AG04450 (cell line): ENCODE results near the gene NEXMIF. TPM values are rescaled to one million over a fixed set of nuclear protein-coding genes. Genes with fewer than 3 reads are reported as not detected.

ENCODE experiments used
- CTCF ChIA-PET: fragments of 300-600, 350-600 bp; formaldehyde crosslinking; extraction: SDS; loops from one replicate; lab custom pipeline; 2022; ENCODE audit warnings: antibody characterized with exemption, inconsistent platforms; lab: Charles Lee
- POLR2A ChIA-PET: fragments of 350-600 bp; formaldehyde crosslinking; extraction: SDS; loops from one replicate; lab custom pipeline; 2021; ENCODE audit warnings: antibody characterized with exemption, inconsistent platforms; lab: Yijun Ruan, JAX
- DNase-seq: peaks from one replicate; pipeline ENCODE4 v3.0.0-alpha.2; 2011; ENCODE audit warnings: low read depth, low spot score
- H3K27ac ChIP-seq: one replicate; pipeline ENCODE4 v1.5.1; 2012; ENCODE audit warnings: low read depth, low read length, control low read depth
- H3K27me3 ChIP-seq: one replicate; pipeline ENCODE4 v1.6.0; 2012; ENCODE audit warnings: low read length; ENCODE audit not compliant: control insufficient read depth, insufficient read depth
- H3K4me3 ChIP-seq: 2 replicates; pipeline ENCODE4 v1.5.1; 2011; ENCODE audit warnings: mild to moderate bottlenecking, low read depth, low read length, control low read depth
- H3K9me3 ChIP-seq: 2 replicates; pipeline ENCODE4 v1.5.1; 2012; ENCODE audit warnings: low read length; ENCODE audit not compliant: control insufficient read depth, insufficient read depth
- CTCF ChIP-seq: IDR thresholded peaks from 2 replicates; pipeline ENCODE4 v1.5.1; 2011; ENCODE audit warnings: low read depth, low read length, control low read depth, inconsistent platforms
- polyA plus RNA-seq: library from polyadenylated mRNA; depleted of rRNA; stranded (reverse); fragments of >200 nt; gene quantifications from 2 replicates; pipeline ENCODE4 v1.2.3, GENCODE V29; 2011

Gene NEXMIF
- polyA plus RNA-seq, 1 experiment: not detected

GRCh38 chrX:74924449-74925224, 615 bp downstream of the NEXMIF start:
- Histone ChIP-seq H3K27ac (no peak overlapping the region), H3K4me3 (peak overlapping the region; percentile 10), H3K9me3 (no peaks in the 10 kb centered on the region; the same call in 1 of the 2 replicates), H3K27me3 (peaks cover 10% of the 10 kb centered on the region)
- CTCF ChIA-PET: no interaction called here
- DNase-seq: no peak
- POLR2A ChIA-PET: no interaction called here
- no peak for TF ChIP-seq CTCF

- POLR2A ChIA-PET: no interaction called here
- CTCF ChIA-PET: no interaction called here
- H3K4me3 ChIP-seq: no peak overlapping the region
- TF ChIP-seq CTCF: no peak
- H3K27me3 ChIP-seq: peaks cover 10% of the 10 kb centered on the region
- no peak for DNase-seq
- H3K27ac ChIP-seq: no peak overlapping the region
- H3K9me3 ChIP-seq: no peaks in the 10 kb centered on the region; the same call in 1 of the 2 replicates
Observed at GRCh38 chrX:74923942-74924448, 1.3 kb downstream of the NEXMIF start.

DNA sequence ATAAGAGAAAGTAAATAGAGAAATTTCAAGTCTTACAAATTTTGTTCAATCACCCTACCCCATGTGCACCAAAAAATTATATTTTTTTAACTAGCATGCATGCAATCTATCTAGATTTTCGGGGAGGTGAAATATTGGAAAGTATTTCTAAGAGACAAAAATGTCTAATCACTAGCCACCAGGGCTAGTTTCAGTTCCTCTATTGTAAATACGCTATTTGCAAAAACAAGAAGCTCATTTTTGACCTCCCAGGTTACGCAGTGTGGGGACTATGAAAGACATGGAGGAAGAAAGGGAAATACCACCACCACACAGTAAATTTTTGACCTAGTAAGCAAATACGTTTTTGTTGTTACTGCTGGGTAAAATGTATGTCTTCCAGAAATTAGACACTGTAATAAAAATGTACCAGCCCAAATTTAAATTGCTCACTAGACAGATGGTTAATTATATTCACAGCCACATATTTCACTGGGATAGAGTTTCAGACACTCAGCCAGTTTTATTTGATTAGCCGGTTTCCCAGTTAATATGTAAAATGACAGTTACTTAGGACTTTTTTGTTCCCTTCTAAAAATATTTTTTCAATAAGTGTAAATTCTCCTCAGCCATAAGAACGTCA, 2.2 kb downstream of the NEXMIF start:
- TF ChIP-seq CTCF: no peak
- POLR2A ChIA-PET: no interaction called here
- no peak for DNase-seq
- Histone ChIP-seq H3K27ac (no peak overlapping the region), H3K27me3 (peaks cover 10% of the 10 kb centered on the region), H3K4me3 (no peak overlapping the region), H3K9me3 (no peaks in the 10 kb centered on the region; the same call in 1 of the 2 replicates)
- CTCF ChIA-PET: no interaction called here

- DNase-seq: no peak
- ChIA-PET POLR2A (no interaction called here), CTCF (no interaction called here)
- no peaks in the 10 kb centered on the region for H3K27me3 ChIP-seq
- TF ChIP-seq CTCF: no peak
- no peak overlapping the region for H3K27ac ChIP-seq
- H3K4me3 ChIP-seq: no peak overlapping the region
- H3K9me3 ChIP-seq: no peaks in the 10 kb centered on the region
Observed at GRCh38 chrX:74911494-74911893, 13.8 kb downstream of the NEXMIF start.

DNA sequence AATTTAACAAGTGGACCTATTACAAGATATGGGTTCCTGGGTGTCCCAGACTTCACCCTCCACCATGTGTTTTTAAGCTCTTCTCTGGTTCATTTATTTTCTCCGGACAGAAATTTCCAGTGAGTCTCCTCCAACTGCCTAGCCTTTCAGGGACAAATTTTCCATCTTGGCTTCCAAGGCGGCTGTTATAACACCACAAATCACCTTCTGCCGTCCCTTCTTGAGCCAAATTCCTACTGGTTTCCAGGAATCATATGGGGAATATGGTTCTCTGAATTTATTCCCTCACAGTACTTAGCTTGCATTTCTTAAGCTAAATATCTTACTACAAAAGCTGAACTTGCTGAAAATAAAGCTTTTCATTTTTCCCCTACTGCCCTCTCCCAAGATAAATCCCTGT, 18.8 kb downstream of the NEXMIF start:
- ChIA-PET CTCF (no interaction called here), POLR2A (no interaction called here)
- Histone ChIP-seq H3K9me3 (no peaks in the 10 kb centered on the region), H3K4me3 (no peak overlapping the region), H3K27ac (no peak overlapping the region), H3K27me3 (no peaks in the 10 kb centered on the region)
- DNase-seq: no peak
- no peak for TF ChIP-seq CTCF
